ENCODE measurements around the gene AP3D1. TPM values are rescaled to one million over a fixed set of nuclear protein-coding genes. Genes with fewer than 3 reads are reported as not detected.

AP3D1 gene
- total and polyA plus RNA-seq, 9 donors = 36.7 to 102 (median 70.2) TPM

- H3K4me3 ChIP-seq = no peak overlapping the region
- no peaks in the 10 kb centered on the region for H3K9me3 ChIP-seq
- TF ChIP-seq POLR2A (IDR thresholded peaks at IDR 0.05) (no peak), EP300 (IDR thresholded peaks at IDR 0.05) (no peak)
- TF ChIP-seq, protein P1, sequence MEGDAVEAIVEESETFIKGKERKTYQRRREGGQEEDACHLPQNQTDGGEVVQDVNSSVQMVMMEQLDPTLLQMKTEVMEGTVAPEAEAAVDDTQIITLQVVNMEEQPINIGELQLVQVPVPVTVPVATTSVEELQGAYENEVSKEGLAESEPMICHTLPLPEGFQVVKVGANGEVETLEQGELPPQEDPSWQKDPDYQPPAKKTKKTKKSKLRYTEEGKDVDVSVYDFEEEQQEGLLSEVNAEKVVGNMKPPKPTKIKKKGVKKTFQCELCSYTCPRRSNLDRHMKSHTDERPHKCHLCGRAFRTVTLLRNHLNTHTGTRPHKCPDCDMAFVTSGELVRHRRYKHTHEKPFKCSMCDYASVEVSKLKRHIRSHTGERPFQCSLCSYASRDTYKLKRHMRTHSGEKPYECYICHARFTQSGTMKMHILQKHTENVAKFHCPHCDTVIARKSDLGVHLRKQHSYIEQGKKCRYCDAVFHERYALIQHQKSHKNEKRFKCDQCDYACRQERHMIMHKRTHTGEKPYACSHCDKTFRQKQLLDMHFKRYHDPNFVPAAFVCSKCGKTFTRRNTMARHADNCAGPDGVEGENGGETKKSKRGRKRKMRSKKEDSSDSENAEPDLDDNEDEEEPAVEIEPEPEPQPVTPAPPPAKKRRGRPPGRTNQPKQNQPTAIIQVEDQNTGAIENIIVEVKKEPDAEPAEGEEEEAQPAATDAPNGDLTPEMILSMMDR (IDR thresholded peaks at IDR 0.05) = no peak
- WGBS, 3 donors = 84 to 89% (median 88%) methylated on average over 10 of the region's 10 CpGs
- intact Hi-C loops (cut with DNase I) = loop anchor here in 3 of 4 donors (5.0 to 10.0 kb wide), 6 partner anchors 57 to 243 kb away; partner anchors contain the start of genes IZUMO4 (in 1 of the 3) and MOB3A (in 1 of the 3)
- peaks cover 10% of the 10 kb centered on the region for H3K4me1 ChIP-seq (ENCODE audit: insufficient read depth)
- no peak overlapping the region for H3K27ac ChIP-seq
- H3K36me3 ChIP-seq = no peaks in the 10 kb centered on the region
- H3K27me3 ChIP-seq = no peaks in the 10 kb centered on the region
- DNase-seq = no peak
These were observed 3.3 kb upstream of the AP3D1 start for GRCh38 chr19:2154587-2155075.

GRCh38 chr19:2150794-2151338 is 500 bp downstream of the AP3D1 start:
- WGBS, 3 donors = 0% methylated on average over 23 to 36 of the region's 36 CpGs
- Histone ChIP-seq H3K4me1 (ENCODE audit: insufficient read depth) (peaks cover 12% of the 10 kb centered on the region), H3K36me3 (no peaks in the 10 kb centered on the region), H3K27me3 (no peaks in the 10 kb centered on the region), H3K9me3 (no peaks in the 10 kb centered on the region), H3K4me3 (peak overlapping the region; percentile 98), H3K27ac (peak overlapping the region in 1 of 2 donors; percentile 33)
- DNase-seq = peak in 2 of 5 donors; percentile 38 to 60
- TF ChIP-seq POLR2A (IDR thresholded peaks at IDR 0.05) (no peak), EP300 (IDR thresholded peaks at IDR 0.05) (no peak)
- TF ChIP-seq, protein P1 (IDR thresholded peaks at IDR 0.05) = no peak
- intact Hi-C loops (cut with DNase I) = loop anchor here in 3 of 4 donors (5.0 to 10.0 kb wide), 4 partner anchors 54 to 246 kb away; partner anchors contain the start of genes IZUMO4 (in 1 of the 3) and MOB3A (in 1 of the 3)

- Histone ChIP-seq H3K4me1 (ENCODE audit: insufficient read depth) (peaks cover 13% of the 10 kb centered on the region), H3K27me3 (no peaks in the 10 kb centered on the region), H3K4me3 (peak overlapping the region; percentile 98), H3K9me3 (no peaks in the 10 kb centered on the region), H3K27ac (no peak overlapping the region), H3K36me3 (no peaks in the 10 kb centered on the region)
- DNase-seq = peak in 1 of 5 donors; percentile 61
- intact Hi-C loops (cut with DNase I) = loop anchor here in 3 of 4 donors (5.0 to 10.0 kb wide), 4 partner anchors 53 to 247 kb away; partner anchors contain the start of genes IZUMO4 (in 1 of the 3) and MOB3A (in 1 of the 3)
- WGBS, 3 donors = 13 to 20% (median 13%) methylated on average over 29 to 30 of the region's 30 CpGs
- TF ChIP-seq POLR2A (IDR thresholded peaks at IDR 0.05) = no peak
- no peak for TF ChIP-seq EP300 (IDR thresholded peaks at IDR 0.05)
- TF ChIP-seq, protein P1 (IDR thresholded peaks at IDR 0.05) = no peak
These were observed 1.2 kb downstream of the AP3D1 start for GRCh38 chr19:2149980-2150793.

DNA sequence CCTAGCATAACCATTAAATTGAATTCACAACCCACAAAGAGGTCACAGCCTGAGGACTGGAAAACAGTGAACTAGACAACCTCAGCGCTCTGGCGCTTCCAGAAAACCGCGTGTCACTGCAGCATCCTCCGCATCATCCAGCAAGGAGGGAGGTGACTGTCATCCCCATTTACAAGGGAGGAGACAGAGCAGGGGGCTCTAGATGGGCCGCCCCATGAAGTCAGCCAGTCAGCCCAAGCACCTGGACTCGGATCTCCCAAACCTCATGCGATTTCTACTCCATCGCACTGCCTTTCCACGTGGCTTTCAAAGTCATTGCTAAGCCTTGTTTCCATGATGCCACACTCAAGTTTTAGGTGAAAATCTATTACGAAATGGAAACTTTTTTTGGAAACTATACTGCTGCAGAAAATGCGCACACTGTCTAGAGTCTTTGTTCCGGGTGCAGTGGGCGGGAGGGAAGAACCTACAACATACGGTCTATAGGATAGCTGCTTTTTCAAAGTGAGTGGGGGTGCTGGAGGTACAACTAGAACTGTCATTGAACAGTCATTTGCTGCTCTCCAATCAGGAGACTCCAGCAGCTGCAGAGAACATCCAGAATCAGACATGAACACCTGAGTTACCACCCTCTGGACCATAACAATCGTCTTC is 2.8 kb downstream of the AP3D1 start:
- WGBS, 3 donors = 79 to 85% (median 81%) methylated on average over 16 of the region's 16 CpGs
- H3K4me1 ChIP-seq (ENCODE audit: insufficient read depth) = peaks cover 13% of the 10 kb centered on the region
- H3K4me3 ChIP-seq = no peak overlapping the region
- no peaks in the 10 kb centered on the region for H3K36me3 ChIP-seq
- no peak overlapping the region for H3K27ac ChIP-seq
- DNase-seq = no peak
- TF ChIP-seq EP300 (IDR thresholded peaks at IDR 0.05) (no peak), POLR2A (IDR thresholded peaks at IDR 0.05) (no peak)
- TF ChIP-seq, protein P1 (IDR thresholded peaks at IDR 0.05) = no peak
- H3K27me3 ChIP-seq = no peaks in the 10 kb centered on the region
- intact Hi-C loops (cut with DNase I) = no loop called here
- no peaks in the 10 kb centered on the region for H3K9me3 ChIP-seq

All from ovary (tissue), 9 donors.